Activated CD4-positive, alpha-beta T cell treated with anti-CD3 and anti-CD28 coated beads, Interleukin-2, Interleukin-4, amounts not matched to agents 100 ng/mL and 50 ng/mL, durations not matched to agents 16 hours and 8 hours (primary cell): ENCODE measurements around the gene IFT172.
"Not testable (repeated sequence)": the region's sequence is repeated elsewhere in the genome, so short reads cannot be mapped to it uniquely, and the experiment has no call there.

Experiments used
- DNase-seq: peaks from one replicate; pipeline ENCODE4 v3.0.0-alpha.2; 2020; ENCODE audit warnings: low spot score

IFT172 gene

DNA sequence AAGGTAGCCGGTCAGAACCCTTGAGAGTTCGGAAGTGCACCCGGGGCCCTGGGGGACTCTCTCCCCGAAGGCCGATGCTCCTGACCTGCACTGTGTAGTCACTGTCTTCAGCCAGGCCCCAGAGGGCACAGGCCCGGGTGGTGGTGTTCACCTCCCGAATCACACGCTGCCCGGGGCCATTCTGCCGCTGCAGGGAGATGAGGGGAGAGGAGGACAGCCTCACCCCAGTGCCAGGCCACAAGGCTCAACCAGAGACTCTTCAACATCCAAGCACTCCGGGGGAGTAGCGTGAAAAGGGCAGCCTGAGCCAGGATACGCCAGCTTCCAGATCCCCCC lies 4.4 kb upstream of the IFT172 start:
- DNase-seq: no peak

DNA sequence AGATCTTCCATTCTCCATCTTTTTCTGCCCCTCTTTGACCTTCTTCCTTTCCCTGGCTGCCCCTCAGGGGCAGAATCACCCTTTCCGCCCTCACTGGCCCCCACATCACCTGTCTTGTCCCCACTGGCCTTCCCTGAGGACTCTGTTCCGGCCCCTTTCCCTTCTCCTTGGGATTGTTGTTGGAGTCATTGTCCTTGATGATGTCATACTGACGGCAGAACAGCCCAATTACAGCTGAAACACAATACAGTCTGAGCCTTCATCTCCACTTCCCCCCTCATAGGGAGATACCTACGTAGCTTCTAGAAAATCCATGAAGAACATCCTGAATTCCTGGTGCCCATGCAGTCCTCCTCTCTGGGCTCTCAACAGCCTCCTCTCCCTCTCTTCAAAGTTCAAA lies 3.0 kb upstream of the IFT172 start:
- DNase-seq: no peak

DNA sequence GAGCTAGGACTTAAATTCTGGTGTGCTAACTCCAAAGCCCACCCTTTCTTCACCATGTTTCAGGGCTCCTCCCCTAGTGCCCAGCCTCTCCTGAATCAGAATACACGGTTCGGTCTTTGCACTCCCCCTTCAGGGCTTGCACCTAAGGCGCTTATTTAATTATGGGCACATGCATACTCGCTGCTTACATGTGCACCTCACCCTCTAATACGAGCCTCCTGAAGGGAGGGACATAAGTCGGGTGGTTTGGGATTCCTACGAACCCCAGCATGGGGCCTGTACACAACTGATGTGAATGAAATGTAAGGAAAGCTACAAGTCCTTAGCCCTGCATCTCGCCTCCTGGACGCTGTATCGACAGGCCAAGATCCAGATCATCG lies 435 bp downstream of the IFT172 start:
- DNase-seq: no peak

DNA sequence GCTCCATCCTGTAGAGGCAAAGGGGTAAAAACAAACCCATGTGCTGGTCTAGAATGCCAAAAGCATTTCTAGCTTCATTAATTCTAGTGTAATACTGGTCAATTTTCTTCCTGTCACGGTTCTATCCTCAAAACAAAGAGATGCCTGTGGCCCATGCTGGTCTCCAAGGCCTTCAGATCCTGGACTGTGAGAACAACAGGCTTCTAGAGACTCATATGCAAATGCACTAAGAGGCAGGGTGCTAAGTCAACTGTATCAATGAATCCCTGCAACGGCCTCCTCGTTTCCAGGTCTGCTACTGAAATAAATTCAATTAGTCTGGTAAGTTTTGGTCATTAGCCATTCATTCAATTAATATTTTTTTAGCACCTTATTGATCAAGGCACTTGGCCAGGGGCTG lies 4.0 kb downstream of the IFT172 start:
- no peak for DNase-seq

DNA sequence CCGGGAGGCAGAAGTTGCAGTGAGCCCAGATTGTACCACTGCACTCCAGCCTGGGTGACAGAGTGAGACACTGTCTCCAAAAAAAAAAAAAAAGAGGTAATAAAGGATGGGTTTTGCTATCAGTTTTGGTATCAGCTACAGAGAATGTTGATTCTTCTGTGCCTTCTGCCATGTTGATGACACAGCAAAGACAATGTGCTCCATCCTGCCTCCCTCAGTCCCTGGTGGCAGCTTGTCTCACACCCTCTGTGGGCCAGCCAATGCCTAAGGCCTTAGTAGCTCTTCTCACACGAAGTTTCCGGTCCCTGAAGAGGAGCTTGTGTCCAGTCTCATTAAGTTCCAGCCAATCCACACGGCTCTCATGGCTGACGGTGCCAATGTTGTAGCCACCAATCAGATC lies 17.6 kb downstream of the IFT172 start:
- DNase-seq: no peak

DNA sequence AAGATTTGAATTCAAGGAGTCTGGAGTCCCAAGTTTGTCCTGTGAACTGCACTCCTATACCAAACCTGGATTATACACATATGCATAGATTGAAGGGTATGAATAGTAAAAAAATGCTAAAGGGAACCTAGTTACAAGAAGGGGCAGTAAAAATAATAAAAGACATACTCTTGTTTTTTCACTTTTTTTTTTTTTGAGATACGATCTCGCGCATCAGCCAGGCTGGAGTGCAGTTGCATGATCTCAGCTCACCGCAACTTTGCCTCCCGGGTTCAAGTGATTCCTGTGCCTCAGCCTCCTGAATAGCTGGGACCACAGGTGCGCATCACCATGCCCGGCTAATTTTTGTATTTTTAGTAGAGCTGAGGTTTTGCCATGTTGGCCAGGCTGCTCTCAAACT lies 25.1 kb downstream of the IFT172 start:
- no peak for DNase-seq

DNA sequence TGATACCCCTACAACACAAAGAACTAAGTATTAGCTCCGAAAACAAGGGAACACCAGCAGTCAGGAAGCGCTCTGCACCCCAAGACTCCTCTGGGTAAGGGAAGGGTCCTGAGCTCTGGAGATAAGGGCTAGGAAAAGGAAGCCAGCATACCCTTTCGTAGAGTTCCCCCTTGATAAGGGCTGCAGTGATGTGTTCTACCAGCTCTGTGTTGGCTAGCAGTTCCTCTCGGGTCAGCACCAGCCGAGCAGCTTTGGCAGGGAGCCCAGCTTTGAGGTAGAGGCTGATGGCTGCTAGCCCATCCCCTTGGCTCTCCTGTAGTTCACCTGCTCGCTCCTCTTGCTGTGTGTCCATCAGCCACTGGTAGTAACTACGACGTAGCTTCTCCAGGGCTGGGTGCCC lies 28.4 kb downstream of the IFT172 start:
- DNase-seq: no peak

DNA sequence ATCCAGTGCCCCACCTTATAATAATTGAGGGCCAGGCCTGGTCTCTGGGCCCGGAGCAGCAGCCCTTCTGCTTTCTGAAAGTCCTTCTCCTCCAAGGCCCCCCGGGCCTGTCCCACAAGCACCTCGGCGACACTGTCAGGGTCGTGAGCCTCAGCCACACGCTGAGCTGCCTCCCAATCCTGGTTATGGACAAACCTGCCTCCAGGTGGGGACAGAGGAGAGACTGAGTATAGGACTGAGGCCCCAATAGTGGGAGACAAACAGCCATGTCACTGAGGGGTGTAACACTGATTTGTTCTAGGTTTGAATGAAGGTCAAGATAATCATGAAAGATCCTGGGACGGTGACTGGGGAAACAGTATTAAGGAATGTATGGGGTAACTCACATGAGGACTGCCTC lies 35.6 kb downstream of the IFT172 start:
- no peak for DNase-seq

DNA sequence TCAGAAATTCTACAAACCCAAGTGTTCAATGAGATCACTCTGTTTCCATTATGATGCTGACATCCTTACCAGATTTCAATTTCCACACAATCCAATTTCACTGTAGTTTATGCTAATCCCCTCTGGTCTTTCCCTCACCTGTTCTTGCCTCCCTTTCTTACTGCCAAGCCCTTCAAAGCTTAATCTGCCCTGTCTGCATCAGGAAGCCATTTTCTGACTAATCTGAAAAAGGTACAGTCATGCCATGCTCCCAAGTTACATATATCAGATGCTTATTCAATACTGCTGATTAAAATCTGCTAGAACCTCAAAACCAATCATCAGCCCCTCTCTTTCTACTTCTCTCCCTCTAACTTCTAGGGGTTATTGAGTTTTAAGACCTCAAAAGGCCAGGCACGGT lies 38.4 kb downstream of the IFT172 start:
- peak; percentile 30 for DNase-seq

DNA sequence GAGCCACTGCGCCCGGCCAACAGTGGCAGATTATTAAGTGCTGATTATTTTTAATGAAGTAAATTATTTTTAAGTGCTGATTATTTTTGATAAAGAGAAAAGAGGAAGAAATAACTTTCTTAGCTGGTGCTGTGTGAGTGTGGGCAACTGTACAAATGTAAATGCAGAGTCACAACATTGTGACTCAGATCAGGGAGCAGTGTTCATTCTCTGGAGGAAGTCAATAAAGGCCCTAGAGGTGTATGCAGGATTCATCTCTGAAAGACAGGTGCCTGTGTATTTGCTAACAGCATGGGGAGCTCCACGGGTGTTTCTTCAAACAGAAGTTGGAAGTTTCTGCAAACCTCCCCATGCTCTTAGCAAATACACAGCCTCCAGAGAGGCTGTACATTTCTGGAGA lies 41.2 kb downstream of the IFT172 start:
- no peak for DNase-seq

DNA sequence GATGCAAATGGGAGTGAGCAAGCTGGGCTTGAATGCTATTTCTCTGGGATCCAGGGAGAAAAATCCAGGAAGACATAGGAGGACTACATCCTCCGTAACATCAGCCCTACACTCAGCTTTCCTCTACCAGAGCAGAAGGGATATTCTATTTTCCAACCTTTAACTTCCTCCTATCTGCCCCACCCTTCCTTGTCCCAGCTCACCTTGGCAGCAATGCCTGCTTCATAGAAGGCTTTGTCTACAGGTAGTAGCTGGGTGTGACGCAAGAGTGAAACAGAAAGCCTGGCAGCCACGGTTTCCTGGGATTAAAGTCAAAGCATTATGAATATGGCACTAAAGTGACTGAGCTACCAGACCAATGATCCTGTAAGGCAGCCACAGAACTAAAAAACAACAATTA lies 43.5 kb downstream of the IFT172 start:
- DNase-seq: no peak

DNA sequence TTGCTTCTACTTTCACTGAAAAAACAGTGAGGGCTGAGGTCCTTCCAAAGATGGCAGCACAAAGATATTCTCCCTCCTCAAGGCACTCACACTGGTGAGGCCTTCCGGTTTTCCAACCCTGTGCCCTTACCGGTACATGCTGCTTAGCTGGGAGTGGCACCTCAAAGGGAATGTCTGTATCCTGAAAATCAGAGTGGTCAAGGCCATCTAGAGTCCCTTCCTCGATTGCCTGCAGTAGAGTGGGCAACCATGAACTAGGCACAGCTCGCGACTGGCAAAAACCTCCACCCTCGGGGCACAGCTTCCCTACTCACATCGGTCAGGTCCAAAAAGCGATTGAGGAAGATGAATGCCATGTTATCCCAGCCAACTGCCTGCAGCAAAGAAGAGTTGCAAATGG lies 43.9 kb downstream of the IFT172 start:
- DNase-seq: no peak

DNA sequence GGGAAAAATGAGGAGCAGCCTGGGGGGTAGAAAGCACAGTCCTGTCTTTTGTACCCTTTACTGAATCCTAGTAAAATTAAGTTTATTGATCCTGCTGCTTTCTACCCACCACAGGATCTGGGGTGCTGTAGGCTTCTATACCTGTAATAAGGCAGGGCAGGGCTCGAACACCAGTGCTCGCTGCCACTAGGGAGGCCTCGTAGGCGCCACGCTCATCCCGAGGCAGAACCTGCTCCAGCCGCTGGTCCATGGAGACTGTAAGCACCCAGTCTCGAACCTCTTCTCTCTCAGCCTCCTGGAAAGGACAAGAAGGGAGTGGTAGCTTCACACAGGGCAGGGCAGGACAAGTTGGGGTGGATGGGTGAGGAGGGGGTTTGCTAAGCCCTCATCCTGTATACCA lies 44.4 kb downstream of the IFT172 start:
- DNase-seq: no peak

DNA sequence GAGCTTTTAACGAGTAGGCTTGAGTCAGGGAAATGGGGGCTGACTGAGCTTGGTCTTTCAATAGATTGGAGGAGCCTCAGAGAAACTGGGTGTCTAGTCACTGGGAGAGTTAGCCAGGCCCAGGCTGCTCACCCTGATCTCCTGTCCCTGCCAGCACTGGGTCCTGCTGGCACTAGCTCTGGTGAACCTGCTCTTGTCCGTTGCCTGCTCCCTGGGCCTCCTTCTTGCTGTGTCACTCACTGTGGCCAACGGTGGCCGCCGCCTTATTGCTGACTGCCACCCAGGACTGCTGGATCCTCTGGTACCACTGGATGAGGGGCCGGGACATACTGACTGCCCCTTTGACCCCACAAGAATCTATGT lies 46.6 kb downstream of the IFT172 start:
- DNase-seq: no peak

DNA sequence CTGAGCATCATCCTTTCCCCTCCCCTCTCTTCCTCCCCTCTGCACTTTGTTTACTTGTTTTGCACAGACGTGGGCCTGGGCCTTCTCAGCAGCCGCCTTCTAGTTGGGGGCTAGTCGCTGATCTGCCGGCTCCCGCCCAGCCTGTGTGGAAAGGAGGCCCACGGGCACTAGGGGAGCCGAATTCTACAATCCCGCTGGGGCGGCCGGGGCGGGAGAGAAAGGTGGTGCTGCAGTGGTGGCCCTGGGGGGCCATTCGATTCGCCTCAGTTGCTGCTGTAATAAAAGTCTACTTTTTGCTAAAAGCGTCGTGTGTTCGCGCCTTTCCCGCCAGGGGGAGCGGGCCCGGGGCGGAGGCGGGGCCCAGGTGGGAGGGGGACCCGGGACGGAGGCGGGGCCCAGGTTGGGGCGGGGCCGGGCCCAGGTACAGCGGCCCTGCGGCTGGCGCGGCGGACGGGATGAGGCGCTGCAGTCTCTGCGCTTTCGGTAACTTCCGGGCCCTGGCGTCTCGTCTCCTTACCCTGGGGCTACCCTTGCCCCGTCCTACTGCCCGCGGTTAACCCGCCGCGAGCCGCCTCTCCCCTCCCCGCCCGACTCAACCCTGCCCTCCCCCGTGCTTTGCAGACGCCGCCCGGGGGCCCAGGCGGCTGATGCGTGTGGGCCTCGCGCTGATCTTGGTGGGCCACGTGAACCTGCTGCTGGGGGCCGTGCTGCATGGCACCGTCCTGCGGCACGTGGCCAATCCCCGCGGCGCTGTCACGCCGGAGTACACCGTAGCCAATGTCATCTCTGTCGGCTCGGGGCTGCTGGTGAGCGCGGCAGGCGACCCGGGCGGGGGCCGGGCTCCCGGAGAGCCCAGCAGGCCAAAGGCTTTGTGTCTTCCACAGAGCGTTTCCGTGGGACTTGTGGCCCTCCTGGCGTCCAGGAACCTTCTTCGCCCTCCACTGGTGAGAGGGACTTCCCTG lies 47.3 kb downstream of the IFT172 start, which contains the start of gene KRTCAP3:
Gene KRTCAP3 (plus strand): TSS at position 424 of the 962 bp plus-strand sequence. CDS start 32 bp downstream, at position 456.
- peak; percentile 13 for DNase-seq

DNA sequence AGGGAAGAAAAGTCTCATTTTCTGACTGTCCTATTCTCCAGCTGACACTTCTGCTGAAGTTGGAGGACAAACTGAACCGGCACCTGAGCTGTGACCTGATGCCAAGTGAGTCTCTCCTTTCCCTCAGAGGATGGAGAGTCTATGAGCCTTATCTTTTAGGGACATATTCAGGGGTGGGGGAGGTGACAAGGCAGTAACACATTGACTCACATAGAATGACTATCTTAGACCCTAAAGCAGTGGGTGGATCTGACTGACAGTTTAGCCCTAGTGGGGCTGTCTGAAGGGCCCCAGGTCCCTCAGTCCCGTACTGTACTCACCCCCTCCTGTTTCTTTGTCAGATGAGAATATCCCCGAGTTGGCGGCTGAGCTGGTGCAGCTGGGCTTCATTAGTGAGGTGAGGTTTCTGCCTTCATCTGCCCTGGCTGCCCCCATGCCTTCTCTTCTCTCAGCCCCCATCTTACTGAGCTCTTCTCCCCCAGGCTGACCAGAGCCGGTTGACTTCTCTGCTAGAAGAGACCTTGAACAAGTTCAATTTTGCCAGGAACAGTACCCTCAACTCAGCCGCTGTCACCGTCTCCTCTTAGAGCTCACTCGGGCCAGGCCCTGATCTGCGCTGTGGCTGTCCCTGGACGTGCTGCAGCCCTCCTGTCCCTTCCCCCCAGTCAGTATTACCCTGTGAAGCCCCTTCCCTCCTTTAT lies 48.2 kb downstream of the IFT172 start:
- no peak for DNase-seq

DNA sequence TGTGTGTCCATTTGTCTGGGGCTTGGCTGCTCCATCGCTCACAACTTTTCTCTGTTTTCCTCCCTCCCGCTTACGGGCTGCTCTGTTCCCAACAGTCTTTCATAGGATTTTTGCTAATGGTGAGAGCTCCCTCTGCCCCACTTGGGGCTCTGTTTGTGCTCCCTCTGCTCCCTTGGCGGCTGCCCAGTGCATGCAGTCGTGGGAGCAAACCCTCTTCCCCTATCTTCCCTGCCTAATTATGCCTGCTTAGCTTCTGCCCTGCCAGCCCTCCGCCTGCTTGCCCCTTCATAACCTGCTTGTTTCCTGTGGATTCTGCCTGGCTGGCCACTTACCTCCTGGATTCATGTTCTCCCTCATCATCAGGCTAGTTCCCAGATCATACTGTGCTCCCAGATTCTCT lies 53.9 kb downstream of the IFT172 start:
- no peak for DNase-seq

DNA sequence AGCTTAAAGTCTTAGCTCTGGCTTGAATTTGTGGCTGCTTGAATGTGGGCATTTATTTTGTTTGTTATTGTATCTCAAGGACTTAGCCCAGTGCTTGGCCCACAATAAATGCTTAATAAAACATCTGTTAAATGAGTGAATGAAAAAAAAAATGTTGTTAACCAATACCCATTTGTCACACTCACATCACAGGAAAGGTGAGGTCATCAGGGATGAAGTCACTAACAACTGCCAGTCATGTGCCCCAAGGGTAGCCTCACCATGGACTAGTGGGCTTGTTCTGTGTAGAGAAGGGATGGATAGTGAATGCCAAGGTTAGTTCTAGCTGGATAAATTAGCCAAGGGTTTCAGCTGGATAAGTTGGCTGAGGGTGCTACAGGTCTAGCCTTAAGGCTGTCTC lies 58.1 kb downstream of the IFT172 start:
- peak; percentile 64 for DNase-seq

DNA sequence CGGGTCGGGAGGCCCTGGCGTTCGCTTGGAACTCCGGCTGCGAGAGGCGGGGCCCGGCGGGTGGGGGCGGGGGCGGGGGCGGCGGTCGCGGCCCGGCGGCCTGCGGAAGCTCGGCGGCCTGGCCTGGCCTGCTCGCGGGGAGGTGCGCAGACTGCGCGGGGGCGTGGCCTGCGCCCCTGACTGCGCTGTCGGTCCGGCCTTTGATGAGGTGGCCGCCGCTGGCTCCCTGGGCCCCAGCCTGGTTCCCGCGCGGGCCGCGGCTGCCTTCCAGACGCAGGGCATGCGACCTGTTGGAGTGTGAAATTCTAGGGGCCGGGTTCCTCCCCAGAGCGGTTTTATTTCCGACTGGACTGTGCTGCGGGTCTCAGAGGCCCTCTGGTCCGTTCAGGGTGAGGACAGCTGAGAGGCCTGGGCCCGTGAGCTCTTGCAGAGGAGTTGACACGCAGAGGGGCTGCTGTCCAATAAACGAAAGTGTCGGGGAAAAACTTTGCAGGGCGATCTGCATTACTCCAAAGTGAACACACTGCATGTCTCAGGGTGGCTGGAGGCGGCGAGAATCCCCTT lies 60.5 kb downstream of the IFT172 start:
- peak; percentile 80 for DNase-seq

DNA sequence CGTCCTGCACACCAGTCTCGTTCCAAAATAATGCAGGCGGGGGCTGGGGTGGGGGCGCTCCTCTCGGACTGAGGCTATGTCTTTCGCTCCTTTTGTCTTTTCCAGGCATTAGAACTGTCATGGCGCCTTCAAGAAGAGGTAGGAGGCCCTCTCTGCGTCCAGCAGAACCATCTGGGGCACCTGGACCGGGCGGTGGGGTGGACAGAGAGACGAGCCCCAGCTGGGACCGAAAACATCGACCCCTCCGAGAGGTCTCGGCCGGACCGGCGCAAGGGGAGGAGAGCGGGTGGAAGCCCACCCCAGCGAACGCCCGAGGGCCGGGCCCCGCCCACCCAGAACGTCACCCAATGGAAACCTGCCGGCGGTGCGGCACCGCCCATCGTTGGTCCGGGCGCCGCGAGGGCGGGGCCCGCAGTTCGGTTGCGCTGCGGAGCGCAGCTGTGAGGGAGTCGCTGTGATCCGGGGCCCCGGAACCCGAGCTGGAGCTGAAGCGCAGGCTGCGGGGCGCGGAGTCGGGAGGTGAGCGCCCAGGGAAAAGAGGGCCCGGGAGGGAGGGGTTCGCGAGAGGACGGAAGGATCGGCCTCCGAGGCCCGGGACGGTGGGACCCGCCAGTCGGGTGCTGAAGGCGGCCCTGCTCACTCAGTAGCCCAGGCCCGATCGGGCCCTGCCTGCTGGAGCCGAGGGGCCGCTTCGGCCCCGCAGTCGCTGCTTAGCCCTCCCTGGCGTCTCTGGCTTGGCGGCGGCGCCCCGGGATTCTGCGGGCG lies 61.1 kb downstream of the IFT172 start, which contains the start of gene NRBP1:
Gene NRBP1 (plus strand): TSS at position 419 of the 765 bp plus-strand sequence. CDS start 4,643 bp downstream, outside the sequence.
- DNase-seq: peak; percentile 92

DNA sequence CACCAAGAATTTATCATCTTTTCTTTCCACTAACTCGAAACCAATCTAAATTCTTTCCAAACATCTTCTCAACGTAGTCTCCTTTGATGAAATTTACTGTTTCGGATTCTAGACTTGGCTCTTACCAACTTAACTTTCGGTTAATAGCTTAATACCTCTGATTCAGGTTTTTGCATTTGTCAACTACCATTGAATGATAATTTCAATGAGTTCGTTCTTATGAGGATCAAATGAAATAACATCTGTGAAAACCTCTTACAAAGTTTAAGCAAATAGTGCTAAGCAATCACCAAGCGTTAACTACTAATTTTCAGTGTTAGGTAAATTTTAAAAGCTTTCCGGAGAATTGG lies 61.7 kb downstream of the IFT172 start:
- no peak for DNase-seq

DNA sequence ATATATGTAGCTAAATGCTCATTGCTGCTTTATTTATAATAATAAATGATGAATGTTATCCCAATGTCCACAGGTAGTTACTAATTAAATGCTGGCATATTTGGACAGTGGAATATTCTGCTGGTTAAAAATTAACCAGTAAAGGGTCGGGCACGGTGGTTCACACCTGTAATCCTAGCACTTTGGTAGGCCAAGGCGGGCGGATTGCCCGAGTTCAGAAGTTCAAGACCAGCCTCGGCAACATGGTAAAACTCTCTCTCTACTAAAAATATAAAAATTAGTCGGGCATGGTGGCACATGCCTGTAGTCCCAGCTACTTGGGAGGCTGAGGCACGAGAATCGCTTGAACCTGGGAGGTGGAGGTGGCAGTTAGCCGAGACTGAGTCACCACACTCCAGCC lies 64.5 kb downstream of the IFT172 start:
- DNase-seq: not testable (repeated sequence)
